NB4 (cell line): ENCODE measurements around the gene TRMT61A.

ENCODE experiments used
- DNase-seq: peaks from one replicate; pipeline ENCODE4 v3.0.0; 2010; ENCODE audit warnings: low read depth
- H3K4me3 ChIP-seq: one replicate; pipeline ENCODE4 v1.5.1; 2011; ENCODE audit warnings: mild to moderate bottlenecking, low read depth, low read length, moderate library complexity
- CTCF ChIP-seq: IDR thresholded peaks from one replicate; pipeline ENCODE4 v1.5.1; 2012; ENCODE audit warnings: low read depth, low read length
- MAX ChIP-seq: IDR thresholded peaks from 2 replicates; pipeline ENCODE4 v1.6.1; 2011; ENCODE audit warnings: low read depth, low read length
- MYC ChIP-seq: IDR thresholded peaks from 2 replicates; pipeline ENCODE4 v1.6.1; 2011; ENCODE audit warnings: low read depth, low read length
- POLR2A ChIP-seq: IDR thresholded peaks from 2 replicates; pipeline ENCODE4 v1.6.1; 2011; ENCODE audit warnings: mild to moderate bottlenecking; ENCODE audit not compliant: insufficient read length; ENCODE audit errors: extremely low read depth

TRMT61A gene

GRCh38 chr14:103563226-103563620 lies 34.2 kb downstream of the TRMT61A start:
- TF ChIP-seq MAX (no peak), MYC (no peak), CTCF (no peak), POLR2A (no peak)
- no peak for DNase-seq
- H3K4me3 ChIP-seq = peak overlapping the region; percentile 77

GRCh38 chr14:103563844-103564505 lies 35.0 kb downstream of the TRMT61A start:
- peak overlapping the region; percentile 77 for H3K4me3 ChIP-seq
- no peak for DNase-seq
- no peak for TF ChIP-seq CTCF
- no peak for TF ChIP-seq MYC
- TF ChIP-seq POLR2A = no peak
- TF ChIP-seq MAX = no peak

GRCh38 chr14:103568952-103569351 lies 40.0 kb downstream of the TRMT61A start:
- no peak overlapping the region for H3K4me3 ChIP-seq
- DNase-seq = no peak
- TF ChIP-seq CTCF = no peak
- TF ChIP-seq POLR2A = no peak
- no peak for TF ChIP-seq MAX
- no peak for TF ChIP-seq MYC

GRCh38 chr14:103569408-103569807 lies 40.4 kb downstream of the TRMT61A start:
- TF ChIP-seq POLR2A = no peak
- TF ChIP-seq CTCF = no peak
- TF ChIP-seq MAX = no peak
- no peak for TF ChIP-seq MYC
- DNase-seq = no peak
- no peak overlapping the region for H3K4me3 ChIP-seq

GRCh38 chr14:103574104-103574503 lies 45.1 kb downstream of the TRMT61A start:
- H3K4me3 ChIP-seq = no peak overlapping the region
- DNase-seq = no peak
- no peak for TF ChIP-seq CTCF
- no peak for TF ChIP-seq MAX
- TF ChIP-seq MYC = no peak
- TF ChIP-seq POLR2A = no peak
